ENCODE results near the gene PWWP2A. TPM values are rescaled to one million over a fixed set of nuclear protein-coding genes. Genes with fewer than 3 reads are reported as not detected.
"Not testable (repeated sequence)": the region's sequence is repeated elsewhere in the genome, so short reads cannot be mapped to it uniquely, and the experiment has no call there.

PWWP2A gene
- total and polyA plus RNA-seq, 2 donors: 17.0 to 22.8 TPM

GRCh38 chr5:160160875-160161274 lies 41.6 kb upstream of the PWWP2A start:
- H3K36me3 ChIP-seq (ENCODE audit: control insufficient read depth in 2 of 2, insufficient read depth in 2 of 2, low read length in 1 of 2); H3K9me3 ChIP-seq (ENCODE audit: control insufficient read depth in 2 of 2, insufficient read depth in 1 of 2, low read length in 1 of 2); H3K4me1 ChIP-seq (ENCODE audit: control insufficient read depth in 2 of 2, insufficient read depth in 2 of 2, low read length in 2 of 2); H3K27ac ChIP-seq (ENCODE audit: low read depth in 1 of 2, low read length in 1 of 2); DNase-seq (ENCODE audit: low read depth in 6 of 9, low spot score in 9 of 9); H3K4me3 ChIP-seq (ENCODE audit: low read length in 2 of 2); H3K27me3 ChIP-seq (ENCODE audit: control insufficient read depth in 2 of 2, insufficient read depth in 1 of 2, low read length in 1 of 2): not testable (repeated sequence)
- 92% methylated on average over 3 of the region's 3 CpGs for WGBS

GRCh38 chr5:160159991-160160792 lies 40.9 kb upstream of the PWWP2A start:
- H3K36me3 ChIP-seq (ENCODE audit: control insufficient read depth in 2 of 2, insufficient read depth in 2 of 2, low read length in 1 of 2): no peaks in the 10 kb centered on the region
- DNase-seq (ENCODE audit: low read depth in 6 of 9, low spot score in 9 of 9): no peak
- no peak overlapping the region for H3K4me3 ChIP-seq (ENCODE audit: low read length in 2 of 2)
- H3K27ac ChIP-seq (ENCODE audit: low read depth in 1 of 2, low read length in 1 of 2): no peak overlapping the region
- no peaks in the 10 kb centered on the region for H3K9me3 ChIP-seq (ENCODE audit: control insufficient read depth in 2 of 2, insufficient read depth in 1 of 2, low read length in 1 of 2)
- 91% methylated on average over 19 of the region's 19 CpGs for WGBS
- H3K4me1 ChIP-seq (ENCODE audit: control insufficient read depth in 2 of 2, insufficient read depth in 2 of 2, low read length in 2 of 2): no peaks in the 10 kb centered on the region
- H3K27me3 ChIP-seq (ENCODE audit: control insufficient read depth in 2 of 2, insufficient read depth in 1 of 2, low read length in 1 of 2): no peaks in the 10 kb centered on the region

GRCh38 chr5:160158087-160158486 lies 38.8 kb upstream of the PWWP2A start:
- WGBS: 96% methylated on average over 9 of the region's 9 CpGs

GRCh38 chr5:160155017-160155750 lies 35.9 kb upstream of the PWWP2A start:
- H3K9me3 ChIP-seq (ENCODE audit: control insufficient read depth in 2 of 2, insufficient read depth in 1 of 2, low read length in 1 of 2): no peaks in the 10 kb centered on the region

More at GRCh38 chr5:160158087-160158486, 38.8 kb upstream of the PWWP2A start:
- Histone ChIP-seq H3K27ac (ENCODE audit: low read depth in 1 of 2, low read length in 1 of 2) (no peak overlapping the region), H3K27me3 (ENCODE audit: control insufficient read depth in 2 of 2, insufficient read depth in 1 of 2, low read length in 1 of 2) (no peaks in the 10 kb centered on the region), H3K36me3 (ENCODE audit: control insufficient read depth in 2 of 2, insufficient read depth in 2 of 2, low read length in 1 of 2) (no peaks in the 10 kb centered on the region), H3K4me1 (ENCODE audit: control insufficient read depth in 2 of 2, insufficient read depth in 2 of 2, low read length in 2 of 2) (no peaks in the 10 kb centered on the region), H3K9me3 (ENCODE audit: control insufficient read depth in 2 of 2, insufficient read depth in 1 of 2, low read length in 1 of 2) (no peaks in the 10 kb centered on the region), H3K4me3 (ENCODE audit: low read length in 2 of 2) (no peak overlapping the region)
- DNase-seq (ENCODE audit: low read depth in 6 of 9, low spot score in 9 of 9): no peak

GRCh38 chr5:160152901-160153300 lies 33.7 kb upstream of the PWWP2A start:
- WGBS: 95% methylated on average over 6 of the region's 6 CpGs
- no peaks in the 10 kb centered on the region for H3K27me3 ChIP-seq (ENCODE audit: control insufficient read depth in 2 of 2, insufficient read depth in 1 of 2, low read length in 1 of 2)
- H3K4me3 ChIP-seq (ENCODE audit: low read length in 2 of 2): no peak overlapping the region
- H3K4me1 ChIP-seq (ENCODE audit: control insufficient read depth in 2 of 2, insufficient read depth in 2 of 2, low read length in 2 of 2): peaks cover 4 to 12% of the 10 kb centered on the region in 2 donors
- H3K27ac ChIP-seq (ENCODE audit: low read depth in 1 of 2, low read length in 1 of 2): no peak overlapping the region
- no peaks in the 10 kb centered on the region for H3K36me3 ChIP-seq (ENCODE audit: control insufficient read depth in 2 of 2, insufficient read depth in 2 of 2, low read length in 1 of 2)
- H3K9me3 ChIP-seq (ENCODE audit: control insufficient read depth in 2 of 2, insufficient read depth in 1 of 2, low read length in 1 of 2): no peaks in the 10 kb centered on the region
- no peak for DNase-seq (ENCODE audit: low read depth in 6 of 9, low spot score in 9 of 9)

More at GRCh38 chr5:160155017-160155750, 35.9 kb upstream of the PWWP2A start:
- no peaks in the 10 kb centered on the region for H3K27me3 ChIP-seq (ENCODE audit: control insufficient read depth in 2 of 2, insufficient read depth in 1 of 2, low read length in 1 of 2)
- WGBS: 94% methylated on average over 6 of the region's 6 CpGs
- no peaks in the 10 kb centered on the region for H3K36me3 ChIP-seq (ENCODE audit: control insufficient read depth in 2 of 2, insufficient read depth in 2 of 2, low read length in 1 of 2)
- H3K27ac ChIP-seq (ENCODE audit: low read depth in 1 of 2, low read length in 1 of 2): no peak overlapping the region
- DNase-seq (ENCODE audit: low read depth in 6 of 9, low spot score in 9 of 9): no peak
- H3K4me3 ChIP-seq (ENCODE audit: low read length in 2 of 2): no peak overlapping the region
- H3K4me1 ChIP-seq (ENCODE audit: control insufficient read depth in 2 of 2, insufficient read depth in 2 of 2, low read length in 2 of 2): peaks cover 4 to 12% of the 10 kb centered on the region in 2 donors

- H3K27me3 ChIP-seq (ENCODE audit: control insufficient read depth in 2 of 2, insufficient read depth in 1 of 2, low read length in 1 of 2): no peaks in the 10 kb centered on the region
- 100% methylated on average over 1 of the region's 1 CpG for WGBS
- H3K4me3 ChIP-seq (ENCODE audit: low read length in 2 of 2): no peak overlapping the region
- peaks cover 4 to 12% of the 10 kb centered on the region in 2 donors for H3K4me1 ChIP-seq (ENCODE audit: control insufficient read depth in 2 of 2, insufficient read depth in 2 of 2, low read length in 2 of 2)
- no peaks in the 10 kb centered on the region for H3K36me3 ChIP-seq (ENCODE audit: control insufficient read depth in 2 of 2, insufficient read depth in 2 of 2, low read length in 1 of 2)
- no peak for DNase-seq (ENCODE audit: low read depth in 6 of 9, low spot score in 9 of 9)
- H3K9me3 ChIP-seq (ENCODE audit: control insufficient read depth in 2 of 2, insufficient read depth in 1 of 2, low read length in 1 of 2): no peaks in the 10 kb centered on the region
- H3K27ac ChIP-seq (ENCODE audit: low read depth in 1 of 2, low read length in 1 of 2): no peak overlapping the region
Measured at GRCh38 chr5:160152287-160152686, 33.0 kb upstream of the PWWP2A start.

GRCh38 chr5:160151017-160151416 lies 31.8 kb upstream of the PWWP2A start:
- DNase-seq (ENCODE audit: low read depth in 6 of 9, low spot score in 9 of 9): peak in 6 of 9 donors; percentile 10 to 69 (median 26)
- Histone ChIP-seq H3K27ac (ENCODE audit: low read depth in 1 of 2, low read length in 1 of 2) (no peak overlapping the region), H3K36me3 (ENCODE audit: control insufficient read depth in 2 of 2, insufficient read depth in 2 of 2, low read length in 1 of 2) (no peaks in the 10 kb centered on the region), H3K4me1 (ENCODE audit: control insufficient read depth in 2 of 2, insufficient read depth in 2 of 2, low read length in 2 of 2) (peaks cover 4 to 12% of the 10 kb centered on the region in 2 donors), H3K9me3 (ENCODE audit: control insufficient read depth in 2 of 2, insufficient read depth in 1 of 2, low read length in 1 of 2) (no peaks in the 10 kb centered on the region), H3K27me3 (ENCODE audit: control insufficient read depth in 2 of 2, insufficient read depth in 1 of 2, low read length in 1 of 2) (no peaks in the 10 kb centered on the region), H3K4me3 (ENCODE audit: low read length in 2 of 2) (no peak overlapping the region)
- WGBS: 7% methylated on average over 3 of the region's 3 CpGs

GRCh38 chr5:160150381-160150780 lies 31.1 kb upstream of the PWWP2A start:
- H3K36me3 ChIP-seq (ENCODE audit: control insufficient read depth in 2 of 2, insufficient read depth in 2 of 2, low read length in 1 of 2): no peaks in the 10 kb centered on the region
- WGBS: 91% methylated on average over 3 of the region's 3 CpGs
- H3K9me3 ChIP-seq (ENCODE audit: control insufficient read depth in 2 of 2, insufficient read depth in 1 of 2, low read length in 1 of 2): no peaks in the 10 kb centered on the region
- no peaks in the 10 kb centered on the region for H3K27me3 ChIP-seq (ENCODE audit: control insufficient read depth in 2 of 2, insufficient read depth in 1 of 2, low read length in 1 of 2)
- H3K4me3 ChIP-seq (ENCODE audit: low read length in 2 of 2): no peak overlapping the region
- H3K27ac ChIP-seq (ENCODE audit: low read depth in 1 of 2, low read length in 1 of 2): no peak overlapping the region
- peaks cover 4 to 12% of the 10 kb centered on the region in 2 donors for H3K4me1 ChIP-seq (ENCODE audit: control insufficient read depth in 2 of 2, insufficient read depth in 2 of 2, low read length in 2 of 2)
- DNase-seq (ENCODE audit: low read depth in 6 of 9, low spot score in 9 of 9): no peak

GRCh38 chr5:160144436-160144835 lies 25.2 kb upstream of the PWWP2A start:
- not testable (repeated sequence) for H3K4me1 ChIP-seq (ENCODE audit: control insufficient read depth in 2 of 2, insufficient read depth in 2 of 2, low read length in 2 of 2); H3K9me3 ChIP-seq (ENCODE audit: control insufficient read depth in 2 of 2, insufficient read depth in 1 of 2, low read length in 1 of 2); H3K36me3 ChIP-seq (ENCODE audit: control insufficient read depth in 2 of 2, insufficient read depth in 2 of 2, low read length in 1 of 2); DNase-seq (ENCODE audit: low read depth in 6 of 9, low spot score in 9 of 9); H3K27ac ChIP-seq (ENCODE audit: low read depth in 1 of 2, low read length in 1 of 2); H3K27me3 ChIP-seq (ENCODE audit: control insufficient read depth in 2 of 2, insufficient read depth in 1 of 2, low read length in 1 of 2); H3K4me3 ChIP-seq (ENCODE audit: low read length in 2 of 2)
- WGBS: 96% methylated on average over 7 of the region's 7 CpGs
